ENCODE measurements around the gene CELA3B.
"Not testable (repeated sequence)": the region's sequence is repeated elsewhere in the genome, so short reads cannot be mapped to it uniquely, and the experiment has no call there.

CELA3B gene

DNA sequence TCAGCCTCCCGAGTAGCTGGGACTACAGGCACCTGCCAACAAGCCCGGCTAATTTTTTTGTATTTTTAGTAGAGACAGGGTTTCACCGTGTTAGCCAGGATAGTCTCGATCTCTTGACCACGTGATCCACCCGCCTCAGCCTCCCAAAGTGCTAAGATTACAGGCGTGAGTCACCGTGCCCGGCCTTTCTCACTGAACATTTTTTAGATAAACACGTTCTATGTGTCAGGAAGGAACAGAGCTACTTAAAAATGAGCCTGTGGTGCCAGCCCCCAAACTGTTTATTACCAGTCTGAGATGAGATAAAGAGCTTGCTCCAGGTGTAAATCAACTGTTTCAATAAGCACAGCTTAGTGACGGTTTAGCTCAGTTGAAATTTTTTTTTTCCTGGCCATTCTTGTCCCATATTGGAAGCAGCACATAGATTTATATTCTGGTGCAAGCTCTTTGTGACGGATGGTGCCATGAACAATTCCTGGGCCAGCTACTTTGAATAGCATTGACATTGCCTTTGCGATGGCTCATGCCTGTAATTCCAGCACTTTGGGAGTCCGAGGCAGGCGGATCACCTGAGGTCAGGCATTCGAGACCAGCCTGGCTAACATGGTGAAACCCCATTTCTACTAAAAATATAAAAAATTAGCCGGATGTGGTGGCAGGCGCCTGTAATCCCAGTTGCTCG, 33.7 kb upstream of the CELA3B start:
- DNase-seq (ENCODE audit: low read depth in 2 of 2, low spot score in 1 of 2) = not testable (repeated sequence)

DNA sequence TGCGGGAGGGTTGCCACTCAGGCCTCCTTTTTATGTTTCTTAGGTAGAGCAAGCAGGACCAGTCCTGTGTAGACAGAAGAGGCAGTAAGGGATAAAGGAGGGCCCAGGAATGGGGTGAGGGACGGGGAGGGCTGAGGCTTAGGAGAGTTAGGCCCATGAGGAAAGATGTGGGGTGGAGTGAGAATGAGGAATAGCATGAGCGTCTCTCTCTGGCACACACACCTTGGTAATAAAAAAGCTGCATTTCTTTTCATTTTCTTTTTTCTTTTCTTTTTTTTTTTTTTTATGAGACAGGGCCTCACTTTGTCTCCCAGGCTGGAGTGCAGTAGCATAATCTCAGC, 32.1 kb upstream of the CELA3B start:
- no peak for DNase-seq (ENCODE audit: low read depth in 2 of 2, low spot score in 1 of 2)

DNA sequence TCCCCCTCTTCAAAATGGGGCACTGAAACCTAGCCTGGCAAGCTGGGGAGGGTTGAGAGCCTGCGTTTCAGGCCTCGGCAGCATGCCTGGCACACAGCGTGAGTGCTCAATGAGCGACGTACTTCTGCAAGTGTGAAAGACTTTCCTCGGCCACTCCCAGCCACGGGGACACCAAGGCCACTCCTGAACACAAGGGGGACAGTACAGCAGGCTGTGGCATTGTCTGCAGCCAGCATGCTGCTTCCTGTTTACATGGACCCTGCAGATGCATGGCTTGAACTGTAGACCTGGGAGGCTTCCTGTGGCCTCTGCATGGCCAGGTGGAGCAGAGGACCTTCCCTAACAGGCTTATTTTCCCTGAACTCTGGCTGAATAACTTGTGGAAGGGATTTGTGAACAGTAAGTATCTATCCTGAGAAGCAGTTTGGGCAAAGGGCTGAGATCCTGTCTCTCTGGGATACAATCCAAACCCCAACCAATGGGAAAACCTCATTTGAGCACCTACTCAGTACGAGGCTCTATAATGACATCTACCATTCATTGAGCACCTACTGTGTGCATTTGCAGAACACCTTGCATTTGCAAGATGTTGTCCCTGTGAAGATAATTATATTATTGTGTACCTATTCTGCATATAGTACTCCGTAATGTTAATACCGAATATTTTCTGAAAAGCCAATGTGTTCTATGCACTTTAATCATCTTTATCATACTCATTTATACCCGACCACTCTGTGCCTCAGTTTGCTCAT, 29.8 kb upstream of the CELA3B start:
- no peak for DNase-seq (ENCODE audit: low read depth in 2 of 2, low spot score in 1 of 2)

DNA sequence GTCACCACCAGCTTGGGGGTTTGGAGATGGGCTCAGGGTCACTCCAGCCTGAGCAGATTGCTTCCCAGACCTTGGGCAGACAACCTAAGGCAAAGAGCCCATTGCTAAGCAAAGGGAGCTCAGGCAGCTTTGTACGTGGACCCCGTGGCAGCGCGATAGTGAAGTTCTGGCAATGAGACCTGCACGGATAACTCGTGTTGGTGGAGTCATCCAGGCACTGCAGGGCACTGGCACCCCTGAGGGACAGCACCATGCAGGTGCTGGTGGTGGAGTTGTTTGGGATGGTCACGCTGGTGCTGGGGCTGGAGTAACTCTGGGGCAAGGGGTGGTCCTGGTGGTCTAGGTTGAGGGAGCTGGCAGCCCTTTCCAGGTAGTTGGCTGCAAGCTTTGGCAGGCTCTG, 26.1 kb upstream of the CELA3B start:
- no peak for DNase-seq (ENCODE audit: low read depth in 2 of 2, low spot score in 1 of 2)

DNA sequence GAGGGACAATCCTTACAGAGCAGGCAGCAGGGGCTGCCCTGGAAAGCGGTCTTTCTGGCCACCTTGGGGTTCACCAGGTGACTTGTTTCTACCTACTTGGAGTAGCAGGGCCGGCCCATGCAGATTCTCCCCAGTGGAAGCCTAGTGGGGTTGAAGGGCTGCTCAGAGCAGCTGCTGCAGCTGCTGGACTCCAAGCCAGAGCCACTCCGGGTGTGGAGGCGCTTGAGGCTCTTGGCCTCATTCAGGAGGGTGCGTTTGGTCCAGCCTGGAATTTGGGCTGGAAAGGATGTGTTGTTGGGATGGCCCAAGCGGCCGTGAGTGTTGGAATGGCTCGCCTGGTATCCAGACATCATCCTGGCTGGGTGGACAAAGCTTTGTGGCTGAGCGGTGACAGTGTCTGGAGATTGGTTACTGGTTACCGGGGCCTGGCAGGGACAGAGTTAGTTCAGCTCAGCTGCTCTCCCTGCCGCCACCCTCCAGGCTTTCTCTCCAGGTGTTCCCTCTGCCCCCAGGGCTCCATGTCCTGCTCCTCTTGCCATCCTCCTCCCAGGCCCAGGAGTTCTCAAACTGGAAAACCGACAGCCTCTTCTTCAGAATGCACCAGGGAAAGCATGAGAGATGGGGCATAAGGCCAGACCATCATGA, 25.5 kb upstream of the CELA3B start:
- no peak for DNase-seq (ENCODE audit: low read depth in 2 of 2, low spot score in 1 of 2)

DNA sequence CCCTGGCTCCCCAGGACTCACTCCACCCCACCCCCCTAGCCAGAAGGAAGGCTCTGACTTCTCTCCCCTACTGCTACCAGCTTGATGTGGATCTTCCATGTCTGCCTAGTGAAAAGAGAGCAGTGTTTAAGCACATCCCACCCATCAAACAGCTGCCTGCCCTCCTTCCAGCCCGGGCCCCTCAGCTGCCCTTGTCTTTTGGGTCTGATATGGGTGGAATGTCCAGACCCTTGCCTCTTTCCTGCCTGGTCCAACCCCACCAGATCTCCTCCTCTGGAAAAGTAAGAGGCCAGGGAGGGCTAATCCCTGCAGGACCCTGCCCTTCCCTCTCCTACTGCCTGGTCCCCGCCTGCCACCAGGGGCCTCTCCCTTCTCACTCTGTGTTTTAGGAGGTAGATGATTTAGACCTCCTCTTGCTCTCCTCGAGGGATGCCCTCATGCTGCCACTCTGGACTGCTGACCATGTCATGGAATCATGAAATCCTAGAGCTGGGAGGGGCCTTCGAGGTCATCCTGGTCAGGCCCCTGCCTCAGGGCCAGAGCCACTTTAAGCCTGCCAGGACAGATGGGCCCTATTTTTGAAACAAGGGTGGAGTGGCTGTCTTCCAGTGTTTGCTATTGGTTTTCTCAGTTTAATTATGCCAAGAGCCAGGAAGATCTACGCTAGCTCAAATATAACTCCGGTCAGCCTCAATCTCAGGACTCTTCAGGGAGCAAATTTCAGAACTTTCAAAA, 23.9 kb upstream of the CELA3B start:
- DNase-seq (ENCODE audit: low read depth in 2 of 2, low spot score in 1 of 2) = no peak

DNA sequence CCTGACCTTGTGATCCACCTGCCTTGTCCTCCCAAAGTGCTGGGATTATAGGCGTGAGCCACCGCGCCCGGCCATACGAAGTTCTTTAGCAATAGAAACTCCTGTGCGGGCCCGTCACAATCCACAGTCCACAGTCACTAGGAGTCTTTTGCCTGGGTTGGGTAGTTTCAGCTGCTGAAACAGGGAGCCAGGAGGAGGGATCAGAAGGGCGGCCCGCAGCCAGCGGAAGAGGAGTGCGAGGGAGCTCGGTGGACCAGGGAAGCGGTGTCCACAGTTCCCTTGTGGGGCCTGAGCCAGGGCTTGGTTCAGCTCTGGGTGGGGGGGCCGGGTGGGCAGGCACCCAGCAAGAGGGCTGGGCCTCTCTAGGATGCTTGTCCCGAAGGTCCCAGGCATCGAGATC, 21.8 kb upstream of the CELA3B start:
- DNase-seq (ENCODE audit: low read depth in 2 of 2, low spot score in 1 of 2) = no peak

DNA sequence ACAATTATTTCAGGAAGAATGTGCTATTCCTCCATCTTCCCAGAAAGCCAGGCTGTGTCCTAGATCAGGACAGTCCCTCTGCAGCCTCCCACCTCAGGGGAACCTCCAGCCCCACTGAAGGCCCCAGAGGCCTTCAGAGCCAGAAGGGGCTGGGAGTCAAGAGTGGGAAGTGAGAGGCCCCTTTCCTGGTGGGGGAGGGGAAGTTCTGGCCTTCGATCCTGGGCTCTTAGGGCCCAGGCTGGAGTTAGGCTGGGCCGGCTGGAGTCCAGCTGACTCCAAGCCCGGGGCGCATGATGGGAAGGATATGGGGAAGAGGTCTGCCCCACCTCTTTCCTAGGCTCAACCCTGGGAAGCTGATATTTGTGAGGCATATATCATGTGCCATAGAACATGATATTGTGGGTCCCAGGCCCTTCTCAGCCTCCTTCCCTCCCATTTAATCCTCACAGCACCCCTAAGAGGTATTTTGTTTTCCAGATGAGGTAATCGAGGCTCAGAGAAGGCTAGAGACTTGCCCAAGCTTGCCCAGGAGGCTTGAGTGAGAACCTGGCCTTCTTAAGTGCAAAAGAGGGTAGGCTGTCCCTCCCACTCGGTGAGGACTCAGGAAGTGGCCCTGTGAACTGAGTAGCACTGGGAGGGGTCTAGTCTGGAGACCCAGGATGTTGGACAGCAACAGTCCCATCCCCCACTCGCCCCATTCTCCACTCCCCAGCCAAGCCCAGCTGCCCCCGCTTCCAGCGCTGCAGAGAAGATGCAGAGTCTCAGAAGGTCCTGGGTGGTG, 21.1 kb upstream of the CELA3B start:
- DNase-seq (ENCODE audit: low read depth in 2 of 2, low spot score in 1 of 2) = no peak

DNA sequence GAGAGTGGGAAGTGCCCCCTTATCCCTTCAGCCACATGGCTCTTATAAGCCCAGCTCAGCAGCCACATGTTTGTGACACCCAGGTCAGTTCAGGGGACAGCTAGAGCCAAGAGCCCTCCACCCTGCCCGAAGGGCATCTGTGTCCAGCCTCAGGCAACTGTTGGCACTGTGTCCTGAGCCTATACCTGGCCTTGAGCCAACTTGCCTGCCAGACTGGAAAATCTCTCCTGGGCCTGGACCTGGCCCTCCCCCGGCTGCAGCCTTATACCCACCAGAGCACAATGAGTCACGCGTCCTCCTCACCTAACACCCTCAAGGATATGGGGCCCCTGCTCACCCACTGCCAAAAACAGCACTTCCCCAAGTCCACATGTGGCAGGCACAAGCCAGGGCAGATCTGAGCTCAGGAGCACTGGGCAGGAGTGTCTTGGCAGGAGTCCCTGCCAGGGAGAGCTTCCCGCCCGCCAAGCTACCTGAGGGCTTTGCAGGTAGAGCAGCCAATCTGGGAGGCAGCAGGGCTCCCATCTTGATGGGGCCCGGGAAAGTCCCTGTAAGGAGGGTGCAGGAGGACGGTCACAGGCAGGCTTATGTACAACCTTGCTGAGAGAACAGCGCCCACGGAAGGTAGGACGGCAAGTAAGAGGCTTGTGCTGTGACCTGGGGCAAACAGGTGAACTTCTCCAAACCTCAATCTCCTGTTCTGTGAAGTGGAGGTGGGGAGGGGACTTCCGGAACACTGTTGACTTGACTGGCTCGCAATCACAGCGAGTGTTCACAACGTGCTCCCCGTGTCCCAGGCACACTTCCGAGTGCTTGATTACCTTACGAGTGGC, 19.9 kb upstream of the CELA3B start:
- DNase-seq (ENCODE audit: low read depth in 2 of 2, low spot score in 1 of 2) = no peak

DNA sequence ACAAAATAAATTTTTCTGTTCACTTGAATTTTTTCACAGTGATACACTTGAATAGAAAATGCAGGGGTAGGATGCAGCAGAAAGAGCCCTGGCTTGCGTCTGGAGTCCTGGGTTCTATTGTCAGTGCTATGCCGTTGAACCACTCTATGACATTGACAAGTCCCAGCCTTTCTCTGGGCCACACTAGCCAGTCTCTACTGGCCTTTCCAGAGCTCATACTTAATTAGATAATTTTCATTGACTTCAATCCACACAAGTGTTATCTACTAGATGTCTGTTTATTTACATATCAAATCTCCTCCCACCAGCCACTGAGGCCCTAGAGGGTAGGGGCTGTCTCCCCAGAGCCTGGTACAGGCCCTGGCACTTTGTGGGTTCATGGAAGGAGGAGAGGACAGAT, 15.5 kb upstream of the CELA3B start:
- DNase-seq (ENCODE audit: low read depth in 2 of 2, low spot score in 1 of 2) = no peak

DNA sequence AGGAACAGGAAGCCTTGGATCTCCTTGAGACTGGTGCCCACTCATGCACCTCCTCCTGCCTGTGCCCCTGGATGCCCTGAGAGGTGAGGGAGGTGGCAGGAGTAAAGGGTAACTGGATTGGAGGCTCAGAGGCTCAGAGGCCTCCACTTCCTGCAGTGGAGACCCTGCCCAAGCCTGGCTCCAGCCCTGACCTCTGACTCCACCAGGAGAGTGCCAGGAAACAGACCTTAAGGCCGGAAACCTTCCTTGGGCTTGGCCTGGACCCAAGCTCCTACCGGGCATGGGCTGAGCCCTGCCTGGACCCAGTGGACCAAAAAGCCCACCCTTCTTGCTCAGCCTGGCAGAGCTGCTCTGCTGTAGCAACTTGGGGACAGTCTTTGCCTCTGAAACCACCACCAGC, 15.0 kb upstream of the CELA3B start:
- no peak for DNase-seq (ENCODE audit: low read depth in 2 of 2, low spot score in 1 of 2)

DNA sequence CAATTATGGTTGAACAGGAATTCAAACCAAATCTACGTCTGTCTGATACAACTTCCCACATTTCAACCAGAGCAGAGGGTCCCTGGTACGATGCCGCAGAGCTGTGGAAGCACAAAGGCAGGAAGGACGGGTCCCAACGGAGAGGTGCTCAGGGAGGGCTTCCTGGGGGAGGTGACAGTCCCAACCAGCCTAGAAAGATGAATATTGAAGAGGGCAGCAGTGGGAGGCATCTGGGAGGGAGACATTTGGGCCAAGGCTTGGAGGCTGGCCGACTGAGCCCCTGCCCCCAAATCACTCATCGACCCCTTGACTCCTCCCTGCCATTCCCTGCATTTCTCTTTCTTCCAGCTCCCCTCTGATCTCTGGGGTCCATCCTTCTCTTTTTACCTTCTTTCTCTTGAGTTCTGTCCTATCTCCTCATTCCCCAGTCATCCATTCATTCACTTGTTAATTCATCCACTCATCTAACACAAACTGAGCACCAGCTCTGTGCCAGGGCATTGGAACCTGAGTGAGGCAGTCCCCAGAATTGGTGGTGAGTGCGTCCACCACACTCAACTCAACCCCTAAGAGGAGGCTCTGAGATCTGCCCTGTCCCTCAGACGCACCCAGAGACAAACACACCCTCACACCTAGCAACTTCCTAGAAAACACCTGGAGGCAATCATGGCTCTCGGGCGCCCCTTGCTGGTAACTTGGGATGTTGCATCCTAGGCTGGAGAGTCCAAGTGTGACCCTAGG, 13.2 kb upstream of the CELA3B start:
- DNase-seq (ENCODE audit: low read depth in 2 of 2, low spot score in 1 of 2) = peak; percentile 63 to 71

DNA sequence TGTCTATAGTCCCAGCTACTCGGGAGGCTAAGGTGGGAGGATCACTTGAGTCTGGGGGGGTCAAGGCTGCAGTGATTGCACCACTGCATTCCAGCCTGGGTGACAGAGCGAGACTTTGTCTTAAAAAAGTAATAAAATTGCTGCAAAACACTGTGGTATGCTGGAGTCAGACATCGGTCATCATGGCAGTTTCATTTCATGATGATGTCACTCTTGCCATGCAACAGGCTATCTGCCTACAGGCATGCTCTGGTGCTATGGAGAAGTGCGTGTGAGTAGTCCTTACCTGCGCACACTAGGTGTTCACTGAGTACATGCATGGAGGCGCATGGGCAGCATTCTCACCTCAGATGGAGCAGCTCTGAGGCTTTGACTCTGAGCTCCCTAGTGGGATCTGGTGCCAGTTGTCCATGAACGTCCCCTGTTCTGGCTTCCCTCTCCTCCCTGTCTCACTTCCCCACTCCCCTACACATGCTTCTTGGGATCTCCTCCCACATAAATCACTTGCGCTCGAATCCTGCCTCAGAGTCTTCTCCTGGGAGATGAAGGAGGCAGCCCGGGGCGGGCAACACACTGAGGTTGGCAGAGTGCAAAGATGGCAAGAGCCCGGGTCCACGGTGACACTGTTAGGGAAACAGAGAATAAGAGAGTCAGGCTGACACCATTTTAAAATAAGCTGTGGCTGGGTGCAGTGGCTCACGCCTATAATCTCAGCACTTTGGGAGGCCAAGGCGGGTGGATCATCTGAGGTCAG, 10.4 kb upstream of the CELA3B start:
- no peak for DNase-seq (ENCODE audit: low read depth in 2 of 2, low spot score in 1 of 2)

DNA sequence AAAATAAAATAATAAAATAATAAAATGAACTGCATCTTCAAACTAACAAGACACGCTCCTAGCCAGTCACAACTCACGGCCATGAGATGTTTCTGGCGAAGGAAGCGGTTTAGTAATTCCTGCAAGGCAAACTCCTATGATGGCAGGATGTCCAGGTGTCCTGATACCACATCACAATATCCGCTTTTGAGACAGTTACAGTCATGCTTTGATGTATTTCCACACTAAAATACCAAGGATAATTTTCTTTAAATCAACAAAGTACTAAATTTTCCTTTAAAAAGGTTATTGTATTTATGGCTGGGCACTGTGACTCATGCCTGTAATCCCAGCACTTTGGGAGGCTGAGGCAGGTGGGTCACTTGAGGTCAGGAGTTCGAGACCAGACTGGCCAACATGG, 9.6 kb upstream of the CELA3B start:
- not testable (repeated sequence) for DNase-seq (ENCODE audit: low read depth in 2 of 2, low spot score in 1 of 2)

DNA sequence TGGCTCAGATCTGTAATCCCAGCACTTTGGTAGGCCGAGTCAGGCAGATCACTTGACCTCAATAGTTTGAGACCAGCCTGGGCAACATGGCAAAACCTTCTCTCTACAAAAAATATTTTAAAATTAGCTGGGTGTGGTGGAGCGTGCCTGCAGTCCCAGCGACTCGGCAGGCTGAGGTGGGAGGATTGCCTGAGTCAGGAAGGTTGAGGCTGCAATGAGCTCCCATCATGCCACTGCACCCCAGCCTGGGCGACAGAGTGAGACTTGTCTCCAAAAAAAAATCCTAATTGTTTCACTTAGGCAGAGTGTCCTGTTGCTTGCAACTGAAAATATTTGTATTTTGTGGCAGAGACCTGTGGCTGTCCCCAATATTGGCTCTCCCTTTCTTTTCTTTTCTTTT, 7.8 kb upstream of the CELA3B start:
- not testable (repeated sequence) for DNase-seq (ENCODE audit: low read depth in 2 of 2, low spot score in 1 of 2)

DNA sequence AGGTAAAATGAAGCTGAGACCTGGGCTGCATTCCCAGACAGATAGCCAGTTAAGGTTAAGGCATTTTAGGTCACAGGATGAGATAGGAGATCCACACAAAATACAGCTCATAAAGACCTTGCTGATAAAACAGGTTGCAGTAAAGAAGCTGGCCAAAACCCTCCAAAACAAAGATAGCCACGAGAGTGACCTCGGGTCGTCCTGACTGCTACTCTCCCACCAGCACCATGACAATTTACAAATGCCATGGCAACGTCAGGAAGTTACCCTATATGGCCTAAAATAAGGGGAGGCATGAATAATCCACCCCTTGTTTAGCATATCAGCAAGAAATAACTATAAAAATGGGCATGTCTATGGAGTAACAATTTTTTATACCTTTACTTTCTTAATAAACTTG, 6.3 kb upstream of the CELA3B start:
- DNase-seq (ENCODE audit: low read depth in 2 of 2, low spot score in 1 of 2) = not testable (repeated sequence)

DNA sequence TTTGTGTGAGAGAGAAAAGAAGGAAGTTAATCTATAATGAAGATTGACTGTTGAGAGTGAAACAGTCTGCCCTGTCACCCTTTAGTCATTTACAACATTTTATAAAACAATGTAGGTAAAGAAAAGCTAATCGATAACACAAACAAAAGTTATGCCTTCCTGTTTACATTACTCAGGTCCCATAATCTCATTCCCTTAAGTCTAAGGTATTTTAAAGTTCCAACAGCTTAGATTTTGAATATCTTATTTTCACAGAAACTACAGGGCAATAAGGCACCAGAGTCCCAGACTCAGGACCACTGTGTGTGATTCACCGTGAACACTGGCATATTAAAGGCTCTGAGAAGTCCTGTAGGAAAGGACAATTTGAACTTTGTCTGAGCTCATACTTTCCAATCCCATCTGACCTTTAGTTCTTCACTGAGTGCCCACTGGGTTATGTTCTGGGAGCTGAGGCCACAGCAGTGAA, 3.8 kb upstream of the CELA3B start:
- DNase-seq (ENCODE audit: low read depth in 2 of 2, low spot score in 1 of 2) = not testable (repeated sequence)

DNA sequence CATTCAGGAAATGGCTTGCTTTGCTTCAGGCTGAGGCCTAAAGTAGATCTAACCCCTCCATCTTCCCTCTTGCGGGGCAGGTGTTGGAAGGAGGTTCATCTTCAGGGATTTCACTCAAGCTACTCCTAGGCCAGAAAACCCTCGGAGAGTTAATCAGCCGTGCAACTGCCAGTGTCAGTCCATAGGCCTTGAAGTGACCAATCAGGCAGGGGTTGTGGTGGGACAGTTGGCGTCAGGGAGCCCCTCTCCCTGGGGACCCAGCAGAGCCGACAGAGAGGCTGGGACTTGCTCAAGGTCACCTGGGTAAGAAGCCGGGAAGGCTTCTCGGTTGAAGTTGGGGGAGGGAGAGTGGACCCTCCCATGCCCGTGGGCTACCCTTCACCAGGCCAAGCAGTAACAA, 2.9 kb upstream of the CELA3B start:
- not testable (repeated sequence) for DNase-seq (ENCODE audit: low read depth in 2 of 2, low spot score in 1 of 2)

DNA sequence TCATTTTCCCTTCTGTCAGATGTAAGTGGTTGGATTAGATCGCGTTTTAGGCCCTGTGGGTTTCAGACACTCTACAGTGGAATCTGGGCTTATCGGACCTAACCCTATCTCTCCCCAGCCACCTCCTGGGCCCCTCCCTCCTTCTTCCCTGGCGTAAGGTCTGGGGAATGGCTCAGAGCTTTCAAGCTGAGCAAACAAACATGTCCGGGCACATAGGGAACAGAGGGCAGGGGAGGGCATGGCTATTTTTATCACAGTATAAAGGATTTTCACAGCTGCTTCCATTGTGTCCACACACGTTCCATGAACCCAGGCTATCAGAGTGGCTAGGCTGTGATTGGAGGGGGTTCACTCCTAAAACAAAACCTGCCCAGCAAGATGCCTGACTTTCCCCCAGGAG, 2.1 kb upstream of the CELA3B start:
- DNase-seq (ENCODE audit: low read depth in 2 of 2, low spot score in 1 of 2) = not testable (repeated sequence)
